Endothelial cell of umbilical vein (primary cell): ENCODE data around the gene ULBP3. TPM values are rescaled to one million over a fixed set of nuclear protein-coding genes. Genes with fewer than 3 reads are reported as not detected.
"Not testable (repeated sequence)": the region's sequence is repeated elsewhere in the genome, so short reads cannot be mapped to it uniquely, and the experiment has no call there.

ENCODE experiments used
- BruUV-seq: library from RNA; stranded (reverse); fragments of 400-500 nt; replicated peaks from 2 replicates; lab custom pipeline; 2021; lab: Mats Ljungman, UMichigan
- CTCF ChIA-PET: fragments of 300-600, 350-600 bp; sonication (Branson Sonifier 250); formaldehyde crosslinking; loops from one replicate; lab custom pipeline; 2021; ENCODE audit warnings: antibody characterized with exemption, inconsistent platforms; lab: Charles Lee
- POLR2A ChIA-PET: fragments of 300-600, 350-600 bp; sonication (Branson Sonifier 250); formaldehyde crosslinking; loops from one replicate; lab custom pipeline; 2021; ENCODE audit warnings: antibody characterized with exemption, inconsistent platforms; lab: Charles Lee
- DNase-seq: peaks from one replicate; pipeline ENCODE4 v3.0.0-alpha.2; 2011; ENCODE audit warnings: low read depth, low spot score
- FAIRE-seq: peaks from 2 replicates; lab custom pipeline; 2011; peaks lifted over from hg19 to GRCh38; lab: Jason Lieb, UNC
- H2AFZ ChIP-seq: 2 replicates; pipeline ENCODE4 v1.6.0; 2012; ENCODE audit warnings: low read depth, low read length, control low read depth, inconsistent platforms
- H3K27ac ChIP-seq: 2 replicates; pipeline ENCODE4 v1.5.1; 2011; ENCODE audit warnings: low read depth, mild to moderate bottlenecking, control low read depth, low read length, moderate library complexity; ENCODE audit not compliant: insufficient read depth
- H3K27me3 ChIP-seq, 2 experiments: 2 replicates each; pipeline versions ENCODE4 v1.6.0 to v1.6.1; 2011; ENCODE audit warnings: low read length in 2 of 2, mixed read lengths in 1 of 2; ENCODE audit not compliant: control insufficient read depth in 2 of 2, insufficient read depth in 2 of 2
- H3K36me3 ChIP-seq, 2 experiments: 2 replicates in 1 of 2; 3 replicates in 1 of 2; pipeline ENCODE4 v1.5.1; 2011; ENCODE audit warnings: low read length in 2 of 2, mild to moderate bottlenecking in 1 of 2, moderate library complexity in 1 of 2; ENCODE audit not compliant: control insufficient read depth in 2 of 2, insufficient read depth in 2 of 2; ENCODE audit errors: extremely low read depth in 1 of 2
- H3K4me1 ChIP-seq: 3 replicates; pipeline ENCODE4 v1.5.1; 2011; ENCODE audit warnings: mild to moderate bottlenecking, low read length; ENCODE audit not compliant: control insufficient read depth, insufficient read depth; ENCODE audit errors: extremely low read depth
- H3K4me2 ChIP-seq: 2 replicates; pipeline ENCODE4 v1.6.1; 2011; ENCODE audit warnings: low read length, control low read depth, mixed read lengths; ENCODE audit not compliant: insufficient read depth
- H3K4me3 ChIP-seq, 3 experiments: fragments of 200-600 bp in 1 of 3; sonication (generic), shearing (Covaris generic) in 1 of 3; replicated peaks in 1 of 3; 2 replicates each; pipeline ENCODE4 v1.5.1; 2011 to 2016; ENCODE audit warnings: control low read depth in 3 of 3, low read length in 3 of 3, mild to moderate bottlenecking in 2 of 3, inconsistent platforms in 1 of 3, low read depth in 1 of 3, moderate library complexity in 1 of 3; ENCODE audit not compliant: insufficient read depth in 1 of 3
- H3K79me2 ChIP-seq: 2 replicates; pipeline ENCODE4 v1.6.0; 2012; ENCODE audit warnings: low read length, inconsistent platforms; ENCODE audit not compliant: control insufficient read depth, insufficient read depth
- H3K9ac ChIP-seq: replicated peaks from 2 replicates; pipeline ENCODE3; 2011; ENCODE audit warnings: low read length, control low read depth; ENCODE audit not compliant: insufficient read depth; ENCODE audit errors: extremely low read depth
- H3K9me1 ChIP-seq: replicated peaks from 3 replicates; pipeline ENCODE4 v1.6.0; 2011; ENCODE audit warnings: mild to moderate bottlenecking, low read length; ENCODE audit not compliant: control insufficient read depth, insufficient read depth; ENCODE audit errors: extremely low read depth
- H3K9me3 ChIP-seq: replicated peaks from 2 replicates; pipeline ENCODE4 v1.5.1; 2012; ENCODE audit warnings: low read length, inconsistent platforms; ENCODE audit not compliant: control insufficient read depth, insufficient read depth
- H4K20me1 ChIP-seq: replicated peaks from 2 replicates; pipeline ENCODE3; 2011; ENCODE audit warnings: mild to moderate bottlenecking, low read length; ENCODE audit not compliant: control insufficient read depth, insufficient read depth; ENCODE audit errors: extremely low read depth
- CTCF ChIP-seq, 2 donors: IDR thresholded peaks; 1 replicate in 1 of 2; 2 replicates in 1 of 2; pipeline ENCODE4 v1.5.1; 2011; ENCODE audit warnings: low read length in 2 of 2, mild to moderate bottlenecking in 2 of 2, moderate library complexity in 2 of 2, control low read depth in 1 of 2, inconsistent platforms in 1 of 2, low read depth in 1 of 2; ENCODE audit not compliant: insufficient read depth in 1 of 2; ENCODE audit errors: extremely low read depth in 1 of 2
- EZH2 ChIP-seq: IDR thresholded peaks from 2 replicates; pipeline ENCODE4 v1.6.1; 2012; ENCODE audit warnings: borderline replicate concordance, low read depth, mild to moderate bottlenecking, moderate library complexity, low read length, inconsistent platforms; ENCODE audit not compliant: severe bottlenecking
- FOS ChIP-seq: IDR thresholded peaks from 2 replicates; pipeline ENCODE4 v1.6.1; 2011; ENCODE audit warnings: mild to moderate bottlenecking, low read length, moderate library complexity, borderline replicate concordance; ENCODE audit not compliant: insufficient read depth
- GATA2 ChIP-seq: IDR thresholded peaks from 2 replicates; pipeline ENCODE4 v1.7.0; 2011; ENCODE audit warnings: low read depth, mild to moderate bottlenecking, moderate library complexity, mixed read lengths, low read length; ENCODE audit not compliant: insufficient read length, insufficient read depth
- JUN ChIP-seq: IDR thresholded peaks from 2 replicates; pipeline ENCODE4 v1.6.1; 2011; ENCODE audit warnings: borderline replicate concordance, low read depth; ENCODE audit not compliant: insufficient read length, insufficient read depth
- MAX ChIP-seq: IDR thresholded peaks from 2 replicates; pipeline ENCODE4 v1.6.1; 2011; ENCODE audit not compliant: insufficient read depth, insufficient read length
- MYC ChIP-seq: IDR thresholded peaks from one replicate; pipeline ENCODE4 v1.6.1; 2011; ENCODE audit warnings: mild to moderate bottlenecking, low read depth, low read length
- POLR2A ChIP-seq: IDR thresholded peaks from 2 replicates; pipeline ENCODE4 v1.6.1; 2012; ENCODE audit warnings: low read depth, mild to moderate bottlenecking, control low read depth, low read length
- POLR2AphosphoS5 ChIP-seq: IDR thresholded peaks from 2 replicates; pipeline ENCODE4 v1.6.1; 2012; ENCODE audit warnings: low read depth, mild to moderate bottlenecking, control low read depth, low read length, moderate library complexity; ENCODE audit not compliant: insufficient read depth
- dilution Hi-C: fragments of 300-500 bp; cut with MboI; formaldehyde crosslinking; loops from one replicate; pipeline ENCODE4 v1.15.0; 2019; ENCODE audit warnings: low sequenced_read_pairs; ENCODE audit not compliant: extremely low pct_ligation_motif_present
- intact Hi-C: fragments of 100-400 bp; cut with micrococcal nuclease; formaldehyde crosslinking; loops from one replicate; pipeline ENCODE4 v1.10.0; 2022
- polyA plus RNA-seq, 4 experiments: library from polyadenylated mRNA; depleted of rRNA in 3 of 4; stranded (reverse) in 3 of 4; unstranded in 1 of 4; fragments of >200 nt; gene quantifications; 2 replicates each; pipeline versions ENCODE4 v1.2.1 to v1.2.3, GENCODE V29; 2011 to 2012; ENCODE audit warnings: missing spikeins in 1 of 4
- total RNA-seq: library from RNA; stranded (reverse); gene quantifications from 2 replicates; pipeline ENCODE4 v1.2.3, GENCODE V29; 2021

The ULBP3 gene
- total and polyA plus RNA-seq, 2 donors (not counting 3 experiments of a cell fraction or from before 2014, with no cell fraction given): 7.1 to 12.8 TPM

GRCh38 chr6:150074396-150075033 is 5.6 kb upstream of the ULBP3 start:
- intact Hi-C loops: not testable (repeated sequence)
- CTCF ChIA-PET: interaction anchor here (8.4 kb wide), 1 partner anchor 260 kb away, joined by 42 read pairs; no protein-coding TSS in a partner anchor

GRCh38 chr6:150072201-150072600 is 3.3 kb upstream of the ULBP3 start:
- FAIRE-seq (no peak), DNase-seq (no peak)
- Histone ChIP-seq H3K4me1 (peaks cover 4% of the 10 kb centered on the region), H3K36me3 (no peaks in the 10 kb centered on the region), H3K27ac (no peak overlapping the region), H3K4me3 (no peak overlapping the region), H2AFZ (no peak overlapping the region), H3K9me3 (no peaks in the 10 kb centered on the region), H3K27me3 (peaks cover 7 to 16% of the 10 kb centered on the region in 2 experiments), H3K9me1 (no peaks in the 10 kb centered on the region), H4K20me1 (no peaks in the 10 kb centered on the region), H3K4me2 (no peak overlapping the region), H3K9ac (no peak overlapping the region), H3K79me2 (no peaks in the 10 kb centered on the region)
- CTCF ChIA-PET: interaction anchor here (0.6 to 8.4 kb wide), 3 partner anchors 8 to 323 kb away, joined by 3 to 46 read pairs (median 42); no protein-coding TSS in a partner anchor
- dilution Hi-C loops: no loop called here
- intact Hi-C loops: loop anchor here (2.0 kb wide), 1 partner anchor 743 kb away; no protein-coding TSS in a partner anchor
- TF ChIP-seq POLR2AphosphoS5: no peak
- no peak for TF ChIP-seq MAX
- TF ChIP-seq CTCF (IDR thresholded peaks at IDR 0.05; ENCODE audit: extremely low read depth in 1 of 2, insufficient read depth in 1 of 2, low read depth in 1 of 2, low read length in 2 of 2): no peak
- TF ChIP-seq FOS: no peak
- TF ChIP-seq POLR2A: no peak
- no peak for TF ChIP-seq MYC
- no peak for TF ChIP-seq JUN
- no peak for TF ChIP-seq EZH2
- no peak for TF ChIP-seq GATA2
- POLR2A ChIA-PET: no interaction called here
- BruUV-seq: no TSS peak

More at GRCh38 chr6:150074396-150075033, 5.6 kb upstream of the ULBP3 start:
- H3K4me3 ChIP-seq, H3K9me3 ChIP-seq, H3K9me1 ChIP-seq, H3K9ac ChIP-seq, H2AFZ ChIP-seq, POLR2A ChIA-PET, H3K79me2 ChIP-seq, BruUV-seq, H3K4me1 ChIP-seq, H3K36me3 ChIP-seq, DNase-seq, FAIRE-seq, H3K27ac ChIP-seq, dilution Hi-C loops, H3K4me2 ChIP-seq, H4K20me1 ChIP-seq: not testable (repeated sequence)
- H3K27me3 ChIP-seq: peaks cover 9 to 16% of the 10 kb centered on the region in 2 experiments
